GM12891 (cell line): ENCODE data around the gene ACP1.

Experiments used
- DNase-seq: peaks from one replicate; pipeline ENCODE4 v3.0.0; 2011; ENCODE audit warnings: low spot score; ENCODE audit not compliant: insufficient read length
- FAIRE-seq: peaks from 2 replicates; lab custom pipeline; 2011; peaks lifted over from hg19 to GRCh38; lab: Jason Lieb, UNC
- PAX5 ChIP-seq: IDR thresholded peaks from 2 replicates; pipeline ENCODE4 v1.6.1; 2011; ENCODE audit warnings: low read length, moderate library complexity, mild to moderate bottlenecking; ENCODE audit not compliant: insufficient read depth, severe bottlenecking
- POLR2A ChIP-seq: IDR thresholded peaks from 2 replicates; pipeline ENCODE4 v1.6.1; 2011; ENCODE audit warnings: low read depth, low read length, control low read depth
- POLR2AphosphoS5 ChIP-seq: IDR thresholded peaks from 2 replicates; pipeline ENCODE4 v1.6.1; 2011; ENCODE audit warnings: low read depth, low read length, control low read depth
- POU2F2 ChIP-seq: IDR thresholded peaks from 2 replicates; pipeline ENCODE4 v1.6.1; 2011; ENCODE audit warnings: low read depth, mild to moderate bottlenecking, control low read depth, low read length, moderate library complexity
- SPI1 ChIP-seq: IDR thresholded peaks from 2 replicates; pipeline ENCODE4 v1.6.1; 2011; ENCODE audit warnings: low read depth, low read length, control low read depth
- TAF1 ChIP-seq: IDR thresholded peaks from 2 replicates; pipeline ENCODE4 v1.6.1; 2011; ENCODE audit warnings: low read depth, low read length, control low read depth

Gene ACP1

DNA sequence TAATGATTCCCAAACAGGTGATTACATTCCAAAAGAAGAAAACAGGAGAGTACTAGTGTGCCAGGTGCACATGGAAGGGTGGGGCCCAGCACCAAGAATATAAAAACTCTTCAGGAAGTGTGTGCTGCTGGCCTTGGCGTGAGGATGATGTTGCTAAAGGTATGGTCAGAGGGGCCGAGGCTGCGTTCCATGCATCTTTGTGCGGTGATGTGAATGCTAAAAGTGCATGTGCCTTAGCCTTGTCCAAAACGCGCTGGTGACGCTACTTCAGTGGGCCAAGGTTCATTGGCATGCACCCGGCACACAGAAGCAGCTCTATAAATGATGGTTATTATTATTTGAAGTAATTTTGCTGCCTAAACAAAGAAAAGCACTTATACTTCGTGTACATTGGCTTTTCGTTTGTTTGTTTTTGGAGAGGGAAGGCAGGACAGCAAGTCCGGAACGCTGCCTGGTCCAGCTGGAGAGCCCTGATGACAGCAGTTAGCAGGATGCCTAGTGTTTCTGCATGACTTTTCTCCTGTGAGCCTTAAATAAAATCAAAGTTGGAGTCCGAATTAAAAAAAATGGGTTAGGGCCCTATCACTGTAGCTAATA lies 20.2 kb downstream of the ACP1 start:
- TF ChIP-seq PAX5 (no peak), TAF1 (no peak), POLR2A (no peak), POLR2AphosphoS5 (no peak)
- no peak for DNase-seq
- FAIRE-seq = no peak

DNA sequence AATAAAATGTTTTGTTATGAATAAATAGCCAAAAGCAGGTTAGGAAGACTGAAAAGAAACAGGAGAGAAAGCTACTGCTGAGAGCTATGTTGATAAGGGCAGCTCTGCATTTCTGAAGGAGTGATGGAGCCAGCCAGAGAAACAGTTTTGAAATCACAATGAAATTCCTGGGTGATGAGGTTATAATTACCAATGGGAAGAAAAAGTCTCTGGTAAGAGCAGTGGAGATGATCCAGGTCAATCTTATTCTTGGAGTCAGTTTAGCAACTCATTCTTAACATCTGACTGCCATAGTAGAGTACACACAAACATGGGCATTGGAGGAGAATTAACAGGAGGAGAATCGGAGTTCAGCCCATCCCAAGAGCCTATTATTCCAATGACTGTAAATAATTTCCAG lies 20.8 kb downstream of the ACP1 start:
- FAIRE-seq (no peak), DNase-seq (no peak)
- TF ChIP-seq TAF1 (no peak), POU2F2 (no peak), POLR2A (no peak), POLR2AphosphoS5 (no peak), SPI1 (no peak), PAX5 (no peak)

GRCh38 chr2:286035-286434 lies 21.3 kb downstream of the ACP1 start:
- no peak for FAIRE-seq
- DNase-seq = no peak
- TF ChIP-seq POLR2A (no peak), PAX5 (no peak), TAF1 (no peak), POLR2AphosphoS5 (no peak), SPI1 (no peak)

- no peak for FAIRE-seq
- no peak for TF ChIP-seq POU2F2
- no peak for DNase-seq
Observed at GRCh38 chr2:286774-287392, 22.1 kb downstream of the ACP1 start.

GRCh38 chr2:287471-287885 lies 22.7 kb downstream of the ACP1 start:
- peak; percentile 5 for FAIRE-seq
- TF ChIP-seq PAX5 (no peak), POLR2A (no peak), POLR2AphosphoS5 (no peak)
- DNase-seq = peak; percentile 51

GRCh38 chr2:287911-288757 lies 23.4 kb downstream of the ACP1 start, which contains the start of gene ALKAL2:
Gene ALKAL2, minus strand, starts transcription at chr2:288091. Its CDS starts 256 bp downstream, at chr2:287835.
- FAIRE-seq = no peak
- DNase-seq = peak; percentile 31
- TF ChIP-seq POLR2A = no peak
- TF ChIP-seq POU2F2 = no peak
- no peak for TF ChIP-seq PAX5
- no peak for TF ChIP-seq SPI1
- no peak for TF ChIP-seq POLR2AphosphoS5
- TF ChIP-seq TAF1 = no peak

- TF ChIP-seq POLR2A (no peak), SPI1 (no peak), PAX5 (no peak), POLR2AphosphoS5 (no peak), POU2F2 (no peak)
- DNase-seq (no peak), FAIRE-seq (no peak)
Observed at GRCh38 chr2:288758-289361, 24.1 kb downstream of the ACP1 start.

DNA sequence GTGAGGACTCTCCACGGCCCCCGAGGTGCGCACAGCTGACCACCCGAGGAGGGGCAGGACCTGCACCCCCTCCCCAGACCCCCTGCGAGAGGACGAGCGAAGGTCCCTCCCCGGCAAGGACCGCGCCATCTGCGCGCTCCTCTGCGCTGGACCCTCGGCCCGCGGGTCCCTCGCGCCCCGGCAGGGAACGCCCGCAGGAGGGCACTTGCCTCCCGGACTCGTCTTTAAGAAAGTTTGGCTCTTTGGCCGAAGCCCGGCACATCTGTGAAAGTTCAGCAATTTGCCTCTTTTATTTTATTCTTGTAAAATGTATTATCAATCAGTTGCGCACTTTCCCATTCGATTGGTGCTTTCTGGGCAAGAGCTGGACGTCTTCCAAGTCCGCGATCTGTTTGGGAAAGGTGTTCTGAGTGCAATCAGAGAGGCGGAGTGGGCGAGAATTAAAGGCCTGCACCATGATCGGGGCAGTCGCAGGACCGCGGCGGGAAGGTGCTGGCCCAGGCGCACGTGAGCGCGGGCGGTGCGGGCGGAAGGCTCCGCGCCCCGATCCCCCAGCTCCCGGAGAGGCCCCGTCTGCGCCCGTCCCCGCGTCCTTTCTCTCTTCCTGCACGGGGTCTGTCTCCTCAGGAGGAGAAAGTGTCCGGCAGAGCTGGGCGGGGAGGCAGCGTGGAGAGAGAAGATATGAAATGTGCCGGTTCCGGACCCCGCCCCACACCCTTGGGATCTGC lies 24.8 kb downstream of the ACP1 start:
- no peak for FAIRE-seq
- DNase-seq = no peak
- TF ChIP-seq POLR2AphosphoS5 (no peak), TAF1 (no peak), POU2F2 (no peak), POLR2A (no peak), PAX5 (no peak), SPI1 (no peak)
